CD1c-positive myeloid dendritic cell (primary cell): Measurements from ENCODE around the gene HAUS6.
"Not testable (repeated sequence)": the region's sequence is repeated elsewhere in the genome, so short reads cannot be mapped to it uniquely, and the experiment has no call there.

Experiments
- DNase-seq: peaks from one replicate; pipeline ENCODE4 v3.0.0-alpha.2; 2016; ENCODE audit errors: extremely low spot score

The HAUS6 gene

GRCh38 chr9:19116107-19116790, 13.5 kb upstream of the HAUS6 start:
- no peak for DNase-seq

GRCh38 chr9:19114680-19115270, 12.1 kb upstream of the HAUS6 start:
- DNase-seq = no peak

GRCh38 chr9:19113964-19114679, 11.4 kb upstream of the HAUS6 start:
- no peak for DNase-seq

GRCh38 chr9:19113064-19113611, 10.4 kb upstream of the HAUS6 start:
- not testable (repeated sequence) for DNase-seq

GRCh38 chr9:19108038-19108437, 5.3 kb upstream of the HAUS6 start:
- no peak for DNase-seq

- DNase-seq = no peak
Measured at GRCh38 chr9:19104515-19105282, 2.0 kb upstream of the HAUS6 start.

GRCh38 chr9:19102181-19102630, 498 bp downstream of the HAUS6 start:
- DNase-seq = peak; percentile 13

GRCh38 chr9:19101203-19101602, 1.5 kb downstream of the HAUS6 start:
- no peak for DNase-seq

- DNase-seq = not testable (repeated sequence)
Measured at GRCh38 chr9:19097431-19097830, 5.3 kb downstream of the HAUS6 start.

- no peak for DNase-seq
Measured at GRCh38 chr9:19087106-19088000, 15.4 kb downstream of the HAUS6 start.

GRCh38 chr9:19085295-19085694, 17.4 kb downstream of the HAUS6 start:
- peak; percentile 44 for DNase-seq

GRCh38 chr9:19074836-19075235, 27.9 kb downstream of the HAUS6 start:
- no peak for DNase-seq

- no peak for DNase-seq
Measured at GRCh38 chr9:19074229-19074628, 28.5 kb downstream of the HAUS6 start.

GRCh38 chr9:19057033-19057432, 45.7 kb downstream of the HAUS6 start:
- no peak for DNase-seq

GRCh38 chr9:19050637-19051591, 51.8 kb downstream of the HAUS6 start:
- DNase-seq = no peak

- DNase-seq = no peak
Measured at GRCh38 chr9:19049917-19050636, 52.6 kb downstream of the HAUS6 start.

- peak; percentile 98 for DNase-seq
Measured at GRCh38 chr9:19048966-19049916, 53.5 kb downstream of the HAUS6 start, which contains the start of gene RRAGA. TSS of gene RRAGA (plus strand) at chr9:19049427. CDS start at chr9:19049660, 233 bp downstream.

- no peak for DNase-seq
Measured at GRCh38 chr9:19036611-19037010, 66.1 kb downstream of the HAUS6 start.
